Retinal pigment epithelial cell (primary cell): ENCODE results near the gene RPF1.
"Not testable (repeated sequence)": the region's sequence is repeated elsewhere in the genome, so short reads cannot be mapped to it uniquely, and the experiment has no call there.

Source experiments
- DNase-seq: peaks from one replicate; pipeline ENCODE4 v3.0.0-alpha.2; 2010; ENCODE audit warnings: low read depth
- H3K4me3 ChIP-seq: 2 replicates; pipeline ENCODE4 v1.5.1; 2011; ENCODE audit warnings: mild to moderate bottlenecking, low read length, control low read depth, moderate library complexity
- CTCF ChIP-seq: conservative IDR thresholded peaks from 2 replicates; pipeline ENCODE4 v1.5.1; 2011; ENCODE audit warnings: low read depth, low read length, control low read depth, inconsistent platforms

RPF1 gene

GRCh38 chr1:84442256-84442655, 36.8 kb upstream of the RPF1 start:
- DNase-seq: peak; percentile 46
- no peak overlapping the region for H3K4me3 ChIP-seq
- TF ChIP-seq CTCF: peak; percentile 55

GRCh38 chr1:84442747-84443646, 36.1 kb upstream of the RPF1 start:
- DNase-seq, H3K4me3 ChIP-seq: not testable (repeated sequence)

DNA sequence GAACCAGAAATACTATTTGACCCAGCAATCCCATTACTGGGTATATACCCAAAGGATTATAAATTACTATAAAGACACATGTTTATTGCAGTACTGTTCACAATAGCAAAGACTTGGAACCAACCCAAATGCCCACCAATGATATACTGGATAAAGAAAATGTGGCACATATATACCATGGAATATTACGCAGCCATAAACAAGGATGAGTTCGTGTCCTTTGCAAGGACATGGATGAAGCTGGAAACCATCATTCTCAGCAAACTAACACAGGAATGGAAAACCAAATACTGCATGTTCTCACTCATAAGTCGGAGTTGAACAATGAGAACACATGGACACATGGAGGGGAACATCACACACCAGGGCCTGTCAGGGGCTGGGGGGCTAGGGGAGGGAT, 30.4 kb upstream of the RPF1 start:
- not testable (repeated sequence) for H3K4me3 ChIP-seq, DNase-seq

GRCh38 chr1:84450910-84451309, 28.2 kb upstream of the RPF1 start:
- no peak overlapping the region for H3K4me3 ChIP-seq
- TF ChIP-seq CTCF: no peak
- no peak for DNase-seq

- H3K4me3 ChIP-seq: no peak overlapping the region
- no peak for DNase-seq
- no peak for TF ChIP-seq CTCF
Observed at GRCh38 chr1:84452436-84452835, 26.6 kb upstream of the RPF1 start.

DNA sequence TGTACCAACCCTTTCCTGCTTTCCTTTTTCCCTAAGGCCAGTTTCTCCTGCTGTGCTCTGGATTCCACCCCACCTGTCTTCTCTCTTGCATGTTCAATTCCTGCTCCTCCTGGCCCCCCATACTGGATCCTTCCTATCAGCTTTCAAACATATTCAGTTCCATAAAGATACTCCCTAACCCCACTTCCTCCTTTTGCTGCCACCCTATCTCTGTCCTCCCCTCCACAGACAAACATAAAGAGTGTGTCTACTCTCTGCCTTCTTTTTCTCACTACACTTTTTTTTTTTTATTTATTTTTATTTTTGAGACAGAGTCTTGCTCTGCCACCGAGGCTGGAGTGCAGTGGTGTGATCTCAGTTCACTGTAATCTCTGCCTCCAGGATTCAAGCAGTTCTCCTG, 16.9 kb upstream of the RPF1 start:
- no peak overlapping the region for H3K4me3 ChIP-seq
- TF ChIP-seq CTCF: no peak
- no peak for DNase-seq

DNA sequence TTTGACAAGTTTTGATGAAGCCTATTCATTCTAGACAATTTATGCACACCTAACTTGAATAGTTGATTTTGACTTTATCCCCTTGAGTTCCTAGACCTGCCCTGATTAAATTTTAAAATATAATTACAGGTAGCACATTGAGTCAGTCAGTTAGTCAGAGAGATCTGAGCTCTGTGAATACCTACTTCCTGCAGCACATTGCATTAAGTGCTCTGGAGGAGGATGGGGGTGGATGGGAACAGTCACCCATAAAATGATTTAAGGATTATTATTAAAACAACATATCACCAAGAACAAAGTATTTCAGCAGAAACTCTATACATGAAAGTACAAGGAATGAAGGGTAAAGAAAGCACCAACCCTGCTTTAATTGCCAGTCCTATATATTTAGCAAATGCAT, 11.8 kb upstream of the RPF1 start:
- no peak overlapping the region for H3K4me3 ChIP-seq
- TF ChIP-seq CTCF: no peak
- no peak for DNase-seq

GRCh38 chr1:84476225-84476624, 2.8 kb upstream of the RPF1 start:
- no peak for TF ChIP-seq CTCF
- no peak for DNase-seq
- H3K4me3 ChIP-seq: no peak overlapping the region
